Duodenal mucosa (tissue), 2 donors: ENCODE results near the gene MED1.
"Not testable (repeated sequence)": the region's sequence is repeated elsewhere in the genome, so short reads cannot be mapped to it uniquely, and the experiment has no call there.

Source experiments
- H3K27ac ChIP-seq: one replicate; pipeline ENCODE4 v1.7.0; 2013; ENCODE audit warnings: low read depth, low read length
- H3K27me3 ChIP-seq, 2 donors: one replicate each; pipeline ENCODE4 v1.7.0; 2013; ENCODE audit warnings: low read length in 2 of 2, control low read depth in 1 of 2; ENCODE audit not compliant: insufficient read depth in 2 of 2, control insufficient read depth in 1 of 2
- H3K36me3 ChIP-seq, 2 donors: one replicate each; pipeline ENCODE4 v1.7.0; 2013; ENCODE audit warnings: low read length in 2 of 2, control low read depth in 1 of 2; ENCODE audit not compliant: insufficient read depth in 2 of 2, control insufficient read depth in 1 of 2
- H3K4me1 ChIP-seq, 2 donors: one replicate each; pipeline ENCODE4 v1.7.0; 2013; ENCODE audit warnings: low read length in 2 of 2, control low read depth in 1 of 2; ENCODE audit not compliant: insufficient read depth in 2 of 2, control insufficient read depth in 1 of 2
- H3K4me3 ChIP-seq, 2 donors: one replicate each; pipeline ENCODE4 v1.7.0; 2013; ENCODE audit warnings: low read length in 2 of 2, low read depth in 1 of 2
- H3K9ac ChIP-seq, 2 donors: one replicate each; pipeline ENCODE4 v1.7.0; 2013; ENCODE audit warnings: low read length in 2 of 2, low read depth in 1 of 2
- H3K9me3 ChIP-seq, 2 donors: one replicate each; pipeline ENCODE4 v1.7.0; 2013; ENCODE audit warnings: low read length in 2 of 2, control low read depth in 1 of 2; ENCODE audit not compliant: control insufficient read depth in 1 of 2

MED1 gene

GRCh38 chr17:39367805-39368204 lies 83.3 kb downstream of the MED1 start:
- H3K9ac ChIP-seq, H3K9me3 ChIP-seq, H3K27me3 ChIP-seq, H3K36me3 ChIP-seq, H3K4me3 ChIP-seq, H3K4me1 ChIP-seq, H3K27ac ChIP-seq: not testable (repeated sequence)

GRCh38 chr17:39365872-39366271 lies 85.2 kb downstream of the MED1 start:
- H3K36me3 ChIP-seq = no peaks in the 10 kb centered on the region
- H3K27ac ChIP-seq = no peak overlapping the region
- H3K9ac ChIP-seq = no peak overlapping the region
- no peak overlapping the region for H3K4me3 ChIP-seq
- H3K9me3 ChIP-seq = no peaks in the 10 kb centered on the region
- H3K27me3 ChIP-seq = no peaks in the 10 kb centered on the region
- no peaks in the 10 kb centered on the region for H3K4me1 ChIP-seq

- no peak overlapping the region for H3K27ac ChIP-seq
- H3K9ac ChIP-seq = no peak overlapping the region
- no peak overlapping the region for H3K4me3 ChIP-seq
- no peaks in the 10 kb centered on the region for H3K36me3 ChIP-seq
- H3K4me1 ChIP-seq = no peaks in the 10 kb centered on the region
- no peaks in the 10 kb centered on the region for H3K9me3 ChIP-seq
- no peaks in the 10 kb centered on the region for H3K27me3 ChIP-seq
Observed at GRCh38 chr17:39365242-39365641, 85.8 kb downstream of the MED1 start.

GRCh38 chr17:39364236-39365025 lies 86.6 kb downstream of the MED1 start:
- Histone ChIP-seq H3K4me1 (no peaks in the 10 kb centered on the region), H3K9me3 (no peaks in the 10 kb centered on the region), H3K27ac (no peak overlapping the region), H3K27me3 (no peaks in the 10 kb centered on the region), H3K36me3 (no peaks in the 10 kb centered on the region), H3K4me3 (no peak overlapping the region), H3K9ac (no peak overlapping the region)

- Histone ChIP-seq H3K4me3 (no peak overlapping the region), H3K27me3 (no peaks in the 10 kb centered on the region), H3K36me3 (no peaks in the 10 kb centered on the region), H3K9me3 (no peaks in the 10 kb centered on the region), H3K9ac (no peak overlapping the region), H3K4me1 (peaks cover 0 to 7% of the 10 kb centered on the region in 2 donors), H3K27ac (no peak overlapping the region)
Observed at GRCh38 chr17:39361064-39361463, 90.0 kb downstream of the MED1 start.

- no peaks in the 10 kb centered on the region for H3K27me3 ChIP-seq
- H3K4me3 ChIP-seq = no peak overlapping the region
- no peaks in the 10 kb centered on the region for H3K36me3 ChIP-seq
- no peaks in the 10 kb centered on the region for H3K9me3 ChIP-seq
- no peak overlapping the region for H3K9ac ChIP-seq
- H3K4me1 ChIP-seq = peaks cover 0 to 7% of the 10 kb centered on the region in 2 donors
- H3K27ac ChIP-seq = no peak overlapping the region
Observed at GRCh38 chr17:39360537-39360936, 90.5 kb downstream of the MED1 start.

- Histone ChIP-seq H3K36me3 (no peaks in the 10 kb centered on the region), H3K4me1 (peaks cover 0 to 7% of the 10 kb centered on the region in 2 donors), H3K27ac (no peak overlapping the region), H3K27me3 (no peaks in the 10 kb centered on the region), H3K4me3 (no peak overlapping the region), H3K9me3 (no peaks in the 10 kb centered on the region), H3K9ac (no peak overlapping the region)
Observed at GRCh38 chr17:39359994-39360393, 91.1 kb downstream of the MED1 start.

- Histone ChIP-seq H3K4me3 (no peak overlapping the region), H3K27me3 (no peaks in the 10 kb centered on the region), H3K9me3 (no peaks in the 10 kb centered on the region), H3K27ac (no peak overlapping the region), H3K36me3 (no peaks in the 10 kb centered on the region), H3K9ac (peak overlapping the region in 1 of 2 donors; percentile 1), H3K4me1 (peaks cover 0 to 7% of the 10 kb centered on the region in 2 donors)
Observed at GRCh38 chr17:39357986-39358385, 93.1 kb downstream of the MED1 start.

GRCh38 chr17:39357488-39357887 lies 93.6 kb downstream of the MED1 start:
- no peaks in the 10 kb centered on the region for H3K36me3 ChIP-seq
- peaks cover 0 to 7% of the 10 kb centered on the region in 2 donors for H3K4me1 ChIP-seq
- H3K9ac ChIP-seq = peak overlapping the region in 1 of 2 donors; percentile 15
- H3K4me3 ChIP-seq = peak overlapping the region in 1 of 2 donors; percentile 14
- peak overlapping the region; percentile 39 for H3K27ac ChIP-seq
- H3K9me3 ChIP-seq = no peaks in the 10 kb centered on the region
- H3K27me3 ChIP-seq = no peaks in the 10 kb centered on the region
